GM18858 (cell line): ENCODE results near the gene CIB4.
"Not testable (repeated sequence)": the region's sequence is repeated elsewhere in the genome, so short reads cannot be mapped to it uniquely, and the experiment has no call there.

Experiments
- ATAC-seq: cut with Tn5 transposase; IDR thresholded peaks from one replicate; pipeline ENCODE4 v1.9.1; 2021; ENCODE audit not compliant: unreplicated experiment

Gene CIB4

GRCh38 chr2:26668041-26668440 lies 26.9 kb upstream of the CIB4 start:
- ATAC-seq: no peak

GRCh38 chr2:26666671-26667070 lies 25.5 kb upstream of the CIB4 start:
- no peak for ATAC-seq

GRCh38 chr2:26665296-26665695 lies 24.1 kb upstream of the CIB4 start:
- ATAC-seq: not testable (repeated sequence)

GRCh38 chr2:26660363-26660962 lies 19.3 kb upstream of the CIB4 start:
- no peak for ATAC-seq

- ATAC-seq: no peak
These were observed 17.7 kb upstream of the CIB4 start for GRCh38 chr2:26658691-26659346.

- no peak for ATAC-seq
These were observed 16.1 kb upstream of the CIB4 start for GRCh38 chr2:26657265-26657664.

- ATAC-seq: no peak
These were observed 14.5 kb upstream of the CIB4 start for GRCh38 chr2:26655611-26656195.

- not testable (repeated sequence) for ATAC-seq
These were observed 14.0 kb upstream of the CIB4 start for GRCh38 chr2:26655120-26655519.

GRCh38 chr2:26654061-26654340 lies 12.8 kb upstream of the CIB4 start:
- ATAC-seq: no peak

GRCh38 chr2:26653207-26654060 lies 12.3 kb upstream of the CIB4 start:
- ATAC-seq: no peak

GRCh38 chr2:26652361-26653041 lies 11.3 kb upstream of the CIB4 start:
- no peak for ATAC-seq

- no peak for ATAC-seq
These were observed 10.6 kb upstream of the CIB4 start for GRCh38 chr2:26651799-26652198.

- no peak for ATAC-seq
These were observed 10.3 kb upstream of the CIB4 start for GRCh38 chr2:26651470-26651771.

GRCh38 chr2:26650713-26651469 lies 9.7 kb upstream of the CIB4 start:
- no peak for ATAC-seq

GRCh38 chr2:26649992-26650712 lies 9.0 kb upstream of the CIB4 start:
- no peak for ATAC-seq

GRCh38 chr2:26649322-26649721 lies 8.2 kb upstream of the CIB4 start:
- ATAC-seq: no peak

- no peak for ATAC-seq
These were observed 7.3 kb upstream of the CIB4 start for GRCh38 chr2:26648516-26648915.

GRCh38 chr2:26647981-26648380 lies 6.8 kb upstream of the CIB4 start:
- ATAC-seq: no peak

GRCh38 chr2:26646986-26647672 lies 6.0 kb upstream of the CIB4 start:
- ATAC-seq: no peak

GRCh38 chr2:26645762-26646161 lies 4.6 kb upstream of the CIB4 start:
- no peak for ATAC-seq
